SK-N-SH treated with all-trans-retinoic acid at 6 μM for 48 hours (cell line): ENCODE measurements around the gene ABHD2.

Experiments used
- ARNTL ChIP-seq: fragments of 450-650 bp; formaldehyde crosslinking; IDR thresholded peaks from 2 replicates; pipeline ENCODE4 v1.5.0; 2020; ENCODE audit warnings: low read depth, mild to moderate bottlenecking, moderate library complexity, borderline replicate concordance
- GLIS3 ChIP-seq: fragments of 250-450 bp; sonication (Bioruptor Pico); IDR thresholded peaks from 2 replicates; pipeline ENCODE4 v1.5.0; 2020; ENCODE audit warnings: mild to moderate bottlenecking, moderate library complexity
- TSHZ2 ChIP-seq: fragments of 250-450 bp; sonication (Bioruptor Pico); IDR thresholded peaks from 2 replicates; pipeline ENCODE4 v1.5.0; 2020; ENCODE audit warnings: mild to moderate bottlenecking, moderate library complexity
- ZFP30 ChIP-seq: fragments of 450-650 bp; formaldehyde crosslinking; IDR thresholded peaks from 2 replicates; pipeline ENCODE4 v1.5.0; 2022; ENCODE audit warnings: mild to moderate bottlenecking, moderate library complexity

GRCh38 chr15:89074402-89075012 is 13.7 kb upstream of the ABHD2 start:
- TF ChIP-seq ARNTL (no peak), TSHZ2 (no peak), ZFP30 (no peak), GLIS3 (CRISPR knock-in tag) (no peak)
